ENCODE results near the gene FAM43A.

FAM43A gene

GRCh38 chr3:194730365-194730764 is 44.7 kb downstream of the FAM43A start:
- H3K9me3 Mint-ChIP-seq, result no peaks in the 10 kb centered on the region
- no peak overlapping the region for H3K27ac Mint-ChIP-seq
- DNase-seq, result no peak

GRCh38 chr3:194731506-194732073 is 45.9 kb downstream of the FAM43A start:
- peaks cover 24% of the 10 kb centered on the region for H3K27me3 Mint-ChIP-seq
- no peak for DNase-seq
- H3K4me1 Mint-ChIP-seq, result no peaks in the 10 kb centered on the region
- CTCF ChIA-PET, result no interaction called here
- H3K4me3 Mint-ChIP-seq, result no peak overlapping the region
- no peaks in the 10 kb centered on the region for H3K36me3 Mint-ChIP-seq
- no peaks in the 10 kb centered on the region for H3K9me3 Mint-ChIP-seq
- no peak overlapping the region for H3K27ac Mint-ChIP-seq

More at GRCh38 chr3:194730365-194730764, 44.7 kb downstream of the FAM43A start:
- Mint-ChIP-seq H3K4me3 (no peak overlapping the region), H3K27me3 (peaks cover 28% of the 10 kb centered on the region), H3K36me3 (no peaks in the 10 kb centered on the region), H3K4me1 (no peaks in the 10 kb centered on the region)
- CTCF ChIA-PET, result no interaction called here

- H3K9me3 Mint-ChIP-seq, result no peaks in the 10 kb centered on the region
- peaks cover 24% of the 10 kb centered on the region for H3K27me3 Mint-ChIP-seq
- H3K36me3 Mint-ChIP-seq, result no peaks in the 10 kb centered on the region
- H3K4me1 Mint-ChIP-seq, result no peaks in the 10 kb centered on the region
- no peak overlapping the region for H3K27ac Mint-ChIP-seq
- no peak overlapping the region for H3K4me3 Mint-ChIP-seq
- DNase-seq, result no peak
- CTCF ChIA-PET, result no interaction called here
These were observed 46.9 kb downstream of the FAM43A start for GRCh38 chr3:194732617-194733016.

GRCh38 chr3:194736277-194736895 is 50.7 kb downstream of the FAM43A start:
- H3K9me3 Mint-ChIP-seq, result no peaks in the 10 kb centered on the region
- H3K4me1 Mint-ChIP-seq, result no peaks in the 10 kb centered on the region
- DNase-seq, result no peak
- no peak overlapping the region for H3K4me3 Mint-ChIP-seq
- H3K27ac Mint-ChIP-seq, result no peak overlapping the region
- CTCF ChIA-PET, result no interaction called here
- H3K27me3 Mint-ChIP-seq, result peaks cover 32% of the 10 kb centered on the region
- no peaks in the 10 kb centered on the region for H3K36me3 Mint-ChIP-seq

GRCh38 chr3:194736896-194737600 is 51.4 kb downstream of the FAM43A start:
- no peaks in the 10 kb centered on the region for H3K9me3 Mint-ChIP-seq

More at GRCh38 chr3:194736896-194737600, 51.4 kb downstream of the FAM43A start:
- DNase-seq, result no peak
- CTCF ChIA-PET, result no interaction called here
- H3K4me1 Mint-ChIP-seq, result no peaks in the 10 kb centered on the region
- no peak overlapping the region for H3K4me3 Mint-ChIP-seq
- H3K27ac Mint-ChIP-seq, result no peak overlapping the region
- no peaks in the 10 kb centered on the region for H3K36me3 Mint-ChIP-seq
- peaks cover 32% of the 10 kb centered on the region for H3K27me3 Mint-ChIP-seq

Measured in activated naive CD4-positive, alpha-beta T cell treated with anti-CD3 and anti-CD28 coated beads, Interleukin-2, amount 10 ng/mL, durations not matched to agents 7 days and 5 days (primary cell).